ENCODE data around the gene ECHDC3. TPM values are rescaled to one million over a fixed set of nuclear protein-coding genes. Genes with fewer than 3 reads are reported as not detected.

ECHDC3 gene
- total and polyA plus RNA-seq, 2 of the 8 experiments (the other 6 are each of a cell fraction or from before 2014, with no cell fraction given), result 15.6 to 19.9 TPM

DNA sequence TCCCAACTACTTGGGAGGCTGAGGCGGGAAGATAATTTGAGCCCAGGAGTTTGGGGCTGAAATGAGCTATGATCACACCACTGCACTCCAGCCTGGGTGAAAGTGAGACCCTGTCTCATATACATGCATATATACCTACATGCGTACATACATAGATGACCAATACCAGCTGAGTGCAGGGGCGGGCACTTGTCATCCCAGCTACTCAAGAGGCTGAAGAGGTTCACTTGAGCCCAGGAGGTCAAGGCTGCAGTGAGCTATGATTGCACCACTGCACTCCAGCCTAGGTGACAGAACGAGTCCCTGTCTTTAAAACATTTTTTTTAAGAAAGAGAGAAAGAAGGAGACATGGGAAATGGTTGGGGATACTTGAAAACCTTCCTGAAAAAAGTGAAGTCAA, 63.6 kb downstream of the ECHDC3 start:
- Histone ChIP-seq H3K79me2 (ENCODE audit: control insufficient read depth in 1 of 2, insufficient read depth in 2 of 2, low read length in 2 of 2) (no peaks in the 10 kb centered on the region), H3K14ac (ENCODE audit: insufficient read length) (no peak overlapping the region), H3K9me3 (ENCODE audit: insufficient read depth in 2 of 2, low read depth in 1 of 2, low read length in 1 of 2) (no peaks in the 10 kb centered on the region; a peak in 1 of 4 replicates), H2BK120ac (replicated peaks; ENCODE audit: low read depth, low read length) (no peak overlapping the region), H3K4me1 (replicated peaks in 1 of 4; ENCODE audit: control insufficient read depth in 3 of 4, insufficient read depth in 4 of 4, low read length in 3 of 4) (peaks cover 0 to 4% (median 0%) of the 10 kb centered on the region in 4 experiments; a peak in 1 of 7 replicates), H3K4ac (replicated peaks; ENCODE audit: insufficient read length, low read depth, low read length) (no peak overlapping the region), H3K79me1 (ENCODE audit: low read depth, low read length) (no peaks in the 10 kb centered on the region), H3K56ac (replicated peaks; ENCODE audit: insufficient read length, low read depth, low read length) (no peak overlapping the region), H4K20me1 (replicated peaks in 1 of 2; ENCODE audit: control insufficient read depth in 1 of 2, insufficient read depth in 2 of 2, low read length in 2 of 2) (no peaks in the 10 kb centered on the region), H3K27me3 (replicated peaks in 1 of 4; ENCODE audit: control insufficient read depth in 3 of 4, extremely low read depth in 1 of 4, insufficient read depth in 3 of 4, low read length in 3 of 4) (no peaks in the 10 kb centered on the region), H3K36me3 (ENCODE audit: control insufficient read depth in 2 of 4, insufficient read depth in 4 of 4, low read length in 3 of 4) (no peaks in the 10 kb centered on the region), H2BK5ac (ENCODE audit: low read depth, low read length) (no peak overlapping the region), H3K18ac (ENCODE audit: extremely low read depth, low read length) (no peak overlapping the region; the same call in 1 of the 2 replicates), H2BK20ac (ENCODE audit: low read length) (no peak overlapping the region), H4K8ac (ENCODE audit: extremely low read depth, insufficient read depth, low read length) (no peak overlapping the region), H3K23me2 (ENCODE audit: low read depth, low read length) (no peaks in the 10 kb centered on the region), H2AFZ (ENCODE audit: low read length) (no peak overlapping the region), H3K27ac (ENCODE audit: low read depth, low read length) (no peak overlapping the region), H4K91ac (replicated peaks; ENCODE audit: insufficient read length, low read length) (no peak overlapping the region), H3K4me3 (ENCODE audit: extremely low read depth in 1 of 4, insufficient read depth in 2 of 4, low read depth in 3 of 4, low read length in 4 of 4) (no peak overlapping the region), H3K23ac (ENCODE audit: insufficient read length) (no peak overlapping the region), H3K9ac (replicated peaks in 1 of 4; ENCODE audit: extremely low read depth in 1 of 4, low read depth in 3 of 4, low read length in 3 of 4) (no peak overlapping the region), H2BK15ac (ENCODE audit: low read length) (no peak overlapping the region), H2BK12ac (ENCODE audit: low read depth, low read length) (no peak overlapping the region), H2AK5ac (ENCODE audit: low read depth, low read length) (no peak overlapping the region), H3K4me2 (ENCODE audit: insufficient read depth in 1 of 2, low read depth in 2 of 2, low read length in 2 of 2) (no peak overlapping the region), H4K5ac (ENCODE audit: insufficient read length, low read depth, low read length) (no peak overlapping the region)
- DNase-seq (ENCODE audit: low read depth in 1 of 2, low spot score in 2 of 2) (no peak), FAIRE-seq (no peak)
- TF ChIP-seq SUZ12 (IDR thresholded peaks at IDR 0.05; ENCODE audit: low read length) (no peak), CREB1 (IDR thresholded peaks at IDR 0.05) (no peak), RFX5 (IDR thresholded peaks at IDR 0.05; ENCODE audit: borderline replicate concordance, low read depth, low read length) (no peak), GTF2F1 (IDR thresholded peaks at IDR 0.05; ENCODE audit: borderline replicate concordance, low read depth, low read length) (no peak), TBP (IDR thresholded peaks at IDR 0.05; ENCODE audit: low read depth, low read length) (no peak), SP2 (IDR thresholded peaks at IDR 0.05; ENCODE audit: low read length) (no peak), POLR2A (IDR thresholded peaks at IDR 0.05; ENCODE audit: control extremely low read depth in 1 of 2, low read depth in 2 of 2, low read length in 2 of 2) (no peak), NRF1 (IDR thresholded peaks at IDR 0.05; ENCODE audit: low read depth, low read length) (no peak), EZH2 (IDR thresholded peaks at IDR 0.05; ENCODE audit: low read depth, low read length, severe bottlenecking) (no peak), CTBP2 (IDR thresholded peaks at IDR 0.05; ENCODE audit: borderline replicate concordance, insufficient read depth, insufficient read length, low read length) (no peak), BCL11A (IDR thresholded peaks at IDR 0.05; ENCODE audit: low read depth in 2 of 2, low read length in 2 of 2) (no peak), EGR1 (IDR thresholded peaks at IDR 0.05; ENCODE audit: borderline replicate concordance, low read depth, low read length) (no peak), JUN (IDR thresholded peaks at IDR 0.05; ENCODE audit: low read depth, low read length) (no peak)
- TF ChIP-seq, protein P1, sequence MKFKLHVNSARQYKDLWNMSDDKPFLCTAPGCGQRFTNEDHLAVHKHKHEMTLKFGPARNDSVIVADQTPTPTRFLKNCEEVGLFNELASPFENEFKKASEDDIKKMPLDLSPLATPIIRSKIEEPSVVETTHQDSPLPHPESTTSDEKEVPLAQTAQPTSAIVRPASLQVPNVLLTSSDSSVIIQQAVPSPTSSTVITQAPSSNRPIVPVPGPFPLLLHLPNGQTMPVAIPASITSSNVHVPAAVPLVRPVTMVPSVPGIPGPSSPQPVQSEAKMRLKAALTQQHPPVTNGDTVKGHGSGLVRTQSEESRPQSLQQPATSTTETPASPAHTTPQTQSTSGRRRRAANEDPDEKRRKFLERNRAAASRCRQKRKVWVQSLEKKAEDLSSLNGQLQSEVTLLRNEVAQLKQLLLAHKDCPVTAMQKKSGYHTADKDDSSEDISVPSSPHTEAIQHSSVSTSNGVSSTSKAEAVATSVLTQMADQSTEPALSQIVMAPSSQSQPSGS (IDR thresholded peaks at IDR 0.05; ENCODE audit: low read length), result no peak
- ChIA-PET POLR2A (ENCODE audit: partially characterized antibody) (no interaction called here), CTCF (ENCODE audit: partially characterized antibody) (interaction anchor here (0.6 to 3.9 kb wide), 3 partner anchors 11 to 337 kb away, joined by 3 to 20 read pairs (median 10); no protein-coding TSS in a partner anchor)
- WGBS, 2 experiments (ENCODE audit: extremely low coverage in 1 of 2, insufficient coverage in 1 of 2, insufficient read length in 1 of 2, insufficient replicate concordance in 2 of 2, low coverage in 1 of 2, low lambda C conversion rate in 2 of 2, missing lambda C conversion rate in 1 of 2), result 91% methylated on average over 4 of the region's 4 CpGs; no CpG with 5 or more reads in 1 of the 2 experiments

All from H1 (cell line).